Measurements from ENCODE around the gene DEFB124.
"Not testable (repeated sequence)": the region's sequence is repeated elsewhere in the genome, so short reads cannot be mapped to it uniquely, and the experiment has no call there.

DEFB124 gene

DNA sequence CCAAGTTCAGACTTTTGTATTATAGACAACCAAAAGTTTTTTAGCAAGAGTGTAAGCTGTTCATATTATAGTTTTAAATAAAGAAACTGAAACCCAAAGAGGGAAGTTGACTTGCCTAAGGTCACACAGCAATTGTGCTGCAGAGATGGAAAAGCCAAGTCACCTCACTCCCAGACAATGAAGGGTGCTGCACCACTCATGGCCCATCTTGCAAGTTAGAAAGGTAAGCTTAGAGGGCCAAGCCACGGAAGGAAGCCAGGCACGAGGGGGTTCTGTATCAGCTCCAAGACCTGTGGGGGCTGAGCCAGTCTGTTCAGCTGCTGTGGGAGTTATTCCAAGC is 860 bp downstream of the DEFB124 start:
- Histone ChIP-seq H3K23ac (ENCODE audit: low read length) (no peak overlapping the region), H2AK5ac (ENCODE audit: low read length) (no peak overlapping the region)
- WGBS (ENCODE audit: extremely low coverage, insufficient coverage, low lambda C conversion rate) = no CpG with 5 or more reads among the region's 2 CpGs

GRCh38 chr20:31473331-31474096 is 1.4 kb downstream of the DEFB124 start:
- Histone ChIP-seq H4K8ac (ENCODE audit: low read depth, low read length) (no peak overlapping the region), H2BK5ac (ENCODE audit: low read length) (no peak overlapping the region), H3K18ac (ENCODE audit: low read length) (no peak overlapping the region), H3K36me3 (ENCODE audit: control insufficient read depth, insufficient read depth, low read length) (no peaks in the 10 kb centered on the region), H3K79me1 (ENCODE audit: low read length) (no peaks in the 10 kb centered on the region), H3K4ac (ENCODE audit: low read depth, low read length) (no peak overlapping the region), H3K56ac (ENCODE audit: low read length) (no peak overlapping the region), H2AK5ac (ENCODE audit: low read length) (no peak overlapping the region), H3K27me3 (ENCODE audit: insufficient read depth, low read length, poor library complexity) (no peaks in the 10 kb centered on the region), H4K5ac (ENCODE audit: low read length) (no peak overlapping the region), H3K4me3 (ENCODE audit: low read length) (no peak overlapping the region), H3K4me2 (ENCODE audit: low read length) (no peak overlapping the region), H3K79me2 (ENCODE audit: control insufficient read depth, insufficient read depth, low read length) (no peaks in the 10 kb centered on the region), H3K27ac (ENCODE audit: low read depth, low read length) (no peak overlapping the region), H3K9ac (ENCODE audit: low read length) (no peak overlapping the region), H2BK120ac (ENCODE audit: low read depth, low read length) (no peak overlapping the region), H3K4me1 (ENCODE audit: control insufficient read depth, low read depth, low read length) (no peaks in the 10 kb centered on the region), H2BK15ac (replicated peaks; ENCODE audit: low read depth) (no peak overlapping the region), H3K23ac (ENCODE audit: low read length) (no peak overlapping the region)
- no CpG with 5 or more reads among the region's 5 CpGs for WGBS (ENCODE audit: extremely low coverage, insufficient coverage, low lambda C conversion rate)
- no peak for DNase-seq

More for the DNA sequence above, 860 bp downstream of the DEFB124 start:
- Histone ChIP-seq H3K4me2 (ENCODE audit: low read length) (no peak overlapping the region), H4K5ac (ENCODE audit: low read length) (no peak overlapping the region), H3K18ac (ENCODE audit: low read length) (no peak overlapping the region), H2BK120ac (ENCODE audit: low read depth, low read length) (no peak overlapping the region), H3K4me3 (ENCODE audit: low read length) (no peak overlapping the region), H3K79me2 (ENCODE audit: control insufficient read depth, insufficient read depth, low read length) (no peaks in the 10 kb centered on the region), H3K4ac (ENCODE audit: low read depth, low read length) (no peak overlapping the region), H3K27me3 (ENCODE audit: insufficient read depth, low read length, poor library complexity) (no peaks in the 10 kb centered on the region), H3K27ac (ENCODE audit: low read depth, low read length) (no peak overlapping the region), H3K79me1 (ENCODE audit: low read length) (no peaks in the 10 kb centered on the region), H3K4me1 (ENCODE audit: control insufficient read depth, low read depth, low read length) (no peaks in the 10 kb centered on the region), H4K8ac (ENCODE audit: low read depth, low read length) (no peak overlapping the region), H2BK15ac (replicated peaks; ENCODE audit: low read depth) (no peak overlapping the region), H3K36me3 (ENCODE audit: control insufficient read depth, insufficient read depth, low read length) (no peaks in the 10 kb centered on the region), H2BK5ac (ENCODE audit: low read length) (no peak overlapping the region), H3K56ac (ENCODE audit: low read length) (no peak overlapping the region), H3K9ac (ENCODE audit: low read length) (no peak overlapping the region)
- DNase-seq = no peak

DNA sequence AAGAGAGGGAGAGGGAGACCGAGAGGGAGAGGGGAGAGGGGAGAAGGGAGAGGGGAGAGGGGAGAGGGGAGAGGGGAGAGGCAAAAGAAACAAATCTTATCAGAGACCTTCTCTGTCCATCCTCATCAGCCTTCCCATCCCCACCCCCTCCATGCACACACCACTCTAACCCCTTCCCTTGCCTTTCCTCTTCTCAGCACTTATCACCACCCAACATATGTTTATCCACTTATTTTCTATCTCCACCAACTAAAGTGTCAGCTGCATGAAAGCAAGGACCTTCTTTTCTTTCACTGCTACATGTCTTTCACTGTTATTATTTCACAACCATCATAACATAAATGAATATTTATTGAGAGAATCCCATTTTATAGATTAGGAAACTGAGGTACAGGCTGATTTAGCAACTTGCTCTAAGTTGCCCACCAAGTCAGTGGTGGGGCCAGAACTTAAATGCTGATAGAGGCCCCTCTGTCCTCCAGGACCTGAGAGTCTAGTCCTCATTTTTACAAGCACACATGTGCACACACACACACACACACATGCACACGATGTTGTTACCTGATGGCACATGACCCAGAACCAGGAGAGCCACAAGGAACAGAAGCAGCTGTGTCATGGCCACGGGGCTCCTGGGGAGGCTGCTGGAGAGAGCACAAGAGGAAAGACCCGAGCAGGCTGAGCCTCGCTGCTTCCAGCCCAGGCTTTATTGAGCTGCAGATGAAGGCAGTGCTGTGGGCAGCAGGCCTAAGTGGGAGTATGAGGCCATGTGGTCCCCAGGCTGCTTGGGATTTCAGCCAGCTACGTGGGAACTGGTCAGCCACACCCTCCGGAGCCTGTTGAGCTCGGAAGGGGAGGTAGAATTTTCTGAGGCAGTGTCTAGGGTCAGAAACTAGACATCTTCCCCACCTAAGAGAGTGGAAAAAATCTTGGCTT is 2.3 kb downstream of the DEFB124 start:
- Histone ChIP-seq H3K27ac (ENCODE audit: low read depth, low read length) (no peak overlapping the region), H3K4ac (ENCODE audit: low read depth, low read length) (no peak overlapping the region), H2AK5ac (ENCODE audit: low read length) (no peak overlapping the region), H3K36me3 (ENCODE audit: control insufficient read depth, insufficient read depth, low read length) (no peaks in the 10 kb centered on the region), H3K4me1 (ENCODE audit: control insufficient read depth, low read depth, low read length) (no peaks in the 10 kb centered on the region), H2BK5ac (ENCODE audit: low read length) (no peak overlapping the region), H3K4me3 (ENCODE audit: low read length) (no peak overlapping the region), H3K27me3 (ENCODE audit: insufficient read depth, low read length, poor library complexity) (no peaks in the 10 kb centered on the region), H3K9ac (ENCODE audit: low read length) (no peak overlapping the region), H3K23ac (ENCODE audit: low read length) (no peak overlapping the region), H4K5ac (ENCODE audit: low read length) (no peak overlapping the region), H4K8ac (ENCODE audit: low read depth, low read length) (no peak overlapping the region), H3K18ac (ENCODE audit: low read length) (no peak overlapping the region), H3K4me2 (ENCODE audit: low read length) (no peak overlapping the region), H2BK120ac (ENCODE audit: low read depth, low read length) (no peak overlapping the region), H3K56ac (ENCODE audit: low read length) (no peak overlapping the region), H2BK15ac (replicated peaks; ENCODE audit: low read depth) (no peak overlapping the region), H3K79me2 (ENCODE audit: control insufficient read depth, insufficient read depth, low read length) (no peaks in the 10 kb centered on the region), H3K79me1 (ENCODE audit: low read length) (no peaks in the 10 kb centered on the region)
- WGBS (ENCODE audit: extremely low coverage, insufficient coverage, low lambda C conversion rate) = no CpG with 5 or more reads among the region's 8 CpGs
- no peak for DNase-seq

DNA sequence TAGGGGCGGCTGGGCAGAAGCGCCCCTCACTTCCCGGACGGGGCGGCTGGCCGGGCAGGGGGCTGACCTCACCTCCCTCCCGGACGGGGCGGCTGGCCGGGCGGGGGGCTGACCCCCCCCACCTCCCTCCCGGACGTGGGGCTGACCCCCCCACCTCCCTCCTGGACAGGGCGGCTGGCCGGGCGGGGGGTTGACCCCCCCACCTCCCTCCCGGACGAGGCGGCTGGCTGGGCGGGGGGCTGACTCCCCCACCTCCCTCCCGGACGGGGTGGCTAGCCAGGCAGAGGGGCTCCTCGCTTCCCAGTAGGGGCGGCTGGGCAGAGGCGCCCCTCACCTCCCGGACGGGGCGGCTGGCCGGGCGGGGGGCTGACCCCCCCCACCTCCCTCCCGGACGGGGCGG is 4.0 kb downstream of the DEFB124 start:
- H3K79me1 ChIP-seq (ENCODE audit: low read length); H3K4me2 ChIP-seq (ENCODE audit: low read length); DNase-seq; H3K9ac ChIP-seq (ENCODE audit: low read length); H3K27ac ChIP-seq (ENCODE audit: low read depth, low read length); H3K4me1 ChIP-seq (ENCODE audit: control insufficient read depth, low read depth, low read length); H3K4me3 ChIP-seq (ENCODE audit: low read length); H3K36me3 ChIP-seq (ENCODE audit: control insufficient read depth, insufficient read depth, low read length); H2BK5ac ChIP-seq (ENCODE audit: low read length); H2AK5ac ChIP-seq (ENCODE audit: low read length); H3K4ac ChIP-seq (ENCODE audit: low read depth, low read length); H2BK15ac ChIP-seq (replicated peaks; ENCODE audit: low read depth); H3K79me2 ChIP-seq (ENCODE audit: control insufficient read depth, insufficient read depth, low read length); H3K56ac ChIP-seq (ENCODE audit: low read length); H4K8ac ChIP-seq (ENCODE audit: low read depth, low read length); H3K18ac ChIP-seq (ENCODE audit: low read length); H3K23ac ChIP-seq (ENCODE audit: low read length); H3K27me3 ChIP-seq (ENCODE audit: insufficient read depth, low read length, poor library complexity); H4K5ac ChIP-seq (ENCODE audit: low read length); H2BK120ac ChIP-seq (ENCODE audit: low read depth, low read length): not testable (repeated sequence)
- WGBS (ENCODE audit: extremely low coverage, insufficient coverage, low lambda C conversion rate) = no CpG with 5 or more reads among the region's 33 CpGs

DNA sequence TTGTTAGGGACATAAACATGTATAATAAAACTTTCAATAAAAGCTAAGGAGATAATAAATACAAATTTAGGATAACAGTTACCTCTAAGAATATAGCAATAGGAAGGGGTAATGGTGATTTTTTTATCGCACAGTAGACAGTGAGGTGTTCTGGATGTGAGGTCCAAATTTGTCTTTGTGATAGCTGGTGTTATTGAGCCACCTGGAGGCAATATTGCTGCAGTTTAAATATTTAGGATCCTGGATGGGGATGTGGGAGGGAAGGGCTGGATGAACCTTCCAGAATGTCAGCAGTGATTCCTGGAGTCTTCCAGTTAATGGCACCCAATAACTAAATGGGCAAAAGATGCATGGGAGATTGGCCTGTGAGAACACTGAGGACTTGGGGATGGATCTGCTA is 20.6 kb downstream of the DEFB124 start:
- Histone ChIP-seq H2BK15ac (replicated peaks; ENCODE audit: low read depth) (no peak overlapping the region), H3K4me1 (ENCODE audit: control insufficient read depth, low read depth, low read length) (no peaks in the 10 kb centered on the region), H3K4me3 (ENCODE audit: low read length) (no peak overlapping the region), H3K27me3 (ENCODE audit: insufficient read depth, low read length, poor library complexity) (no peaks in the 10 kb centered on the region), H3K4ac (ENCODE audit: low read depth, low read length) (no peak overlapping the region), H3K27ac (ENCODE audit: low read depth, low read length) (no peak overlapping the region), H3K9ac (ENCODE audit: low read length) (no peak overlapping the region), H3K56ac (ENCODE audit: low read length) (no peak overlapping the region), H3K18ac (ENCODE audit: low read length) (no peak overlapping the region), H3K79me2 (ENCODE audit: control insufficient read depth, insufficient read depth, low read length) (no peaks in the 10 kb centered on the region), H2BK5ac (ENCODE audit: low read length) (no peak overlapping the region), H3K4me2 (ENCODE audit: low read length) (no peak overlapping the region), H4K5ac (ENCODE audit: low read length) (no peak overlapping the region), H2BK120ac (ENCODE audit: low read depth, low read length) (no peak overlapping the region), H2AK5ac (ENCODE audit: low read length) (no peak overlapping the region), H3K23ac (ENCODE audit: low read length) (no peak overlapping the region), H4K8ac (ENCODE audit: low read depth, low read length) (no peak overlapping the region), H3K79me1 (ENCODE audit: low read length) (no peaks in the 10 kb centered on the region), H3K36me3 (ENCODE audit: control insufficient read depth, insufficient read depth, low read length) (no peaks in the 10 kb centered on the region)
- no CpG with 5 or more reads among the region's 1 CpG for WGBS (ENCODE audit: extremely low coverage, insufficient coverage, low lambda C conversion rate)
- no peak for DNase-seq
